ENCODE results near the gene CYP46A1.

DNA sequence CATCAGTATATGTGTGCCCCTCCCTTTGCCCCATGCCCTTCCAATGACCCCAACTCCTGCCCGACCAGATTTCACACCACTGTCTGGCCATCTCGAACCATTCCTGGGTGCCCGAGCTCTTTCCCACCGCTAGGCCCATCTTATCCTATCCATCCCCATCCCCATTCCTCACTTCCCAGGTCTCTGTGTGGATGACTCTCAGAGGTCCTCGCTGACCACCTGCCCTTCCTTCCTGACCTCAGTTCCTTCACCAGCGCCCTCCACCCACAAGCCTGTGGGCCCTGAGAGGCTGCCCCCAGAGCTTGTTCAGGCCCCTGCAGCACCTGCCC, 49.1 kb downstream of the CYP46A1 start:
- TF ChIP-seq, protein P1, sequence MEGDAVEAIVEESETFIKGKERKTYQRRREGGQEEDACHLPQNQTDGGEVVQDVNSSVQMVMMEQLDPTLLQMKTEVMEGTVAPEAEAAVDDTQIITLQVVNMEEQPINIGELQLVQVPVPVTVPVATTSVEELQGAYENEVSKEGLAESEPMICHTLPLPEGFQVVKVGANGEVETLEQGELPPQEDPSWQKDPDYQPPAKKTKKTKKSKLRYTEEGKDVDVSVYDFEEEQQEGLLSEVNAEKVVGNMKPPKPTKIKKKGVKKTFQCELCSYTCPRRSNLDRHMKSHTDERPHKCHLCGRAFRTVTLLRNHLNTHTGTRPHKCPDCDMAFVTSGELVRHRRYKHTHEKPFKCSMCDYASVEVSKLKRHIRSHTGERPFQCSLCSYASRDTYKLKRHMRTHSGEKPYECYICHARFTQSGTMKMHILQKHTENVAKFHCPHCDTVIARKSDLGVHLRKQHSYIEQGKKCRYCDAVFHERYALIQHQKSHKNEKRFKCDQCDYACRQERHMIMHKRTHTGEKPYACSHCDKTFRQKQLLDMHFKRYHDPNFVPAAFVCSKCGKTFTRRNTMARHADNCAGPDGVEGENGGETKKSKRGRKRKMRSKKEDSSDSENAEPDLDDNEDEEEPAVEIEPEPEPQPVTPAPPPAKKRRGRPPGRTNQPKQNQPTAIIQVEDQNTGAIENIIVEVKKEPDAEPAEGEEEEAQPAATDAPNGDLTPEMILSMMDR (IDR thresholded peaks at IDR 0.05) = no peak
- no peak for TF ChIP-seq ZFX (IDR thresholded peaks at IDR 0.05; ENCODE audit: borderline replicate concordance)

Measured in 22Rv1 (cell line).